GM15510 (cell line): Measurements from ENCODE around the gene UBXN6.

Source experiments
- POLR2A ChIP-seq: IDR thresholded peaks from 3 replicates; pipeline ENCODE4 v1.6.1; 2011; ENCODE audit warnings: borderline replicate concordance; ENCODE audit not compliant: insufficient read length; ENCODE audit errors: extremely low read depth

UBXN6 gene

GRCh38 chr19:4399812-4400134 lies 57.8 kb downstream of the UBXN6 start:
- TF ChIP-seq POLR2A = no peak

GRCh38 chr19:4396949-4397783 lies 60.4 kb downstream of the UBXN6 start:
- TF ChIP-seq POLR2A = no peak
